Hematopoietic multipotent progenitor cell treated with erythropoietin and hydrocortisone succinate and interleukin-3 and kit ligand, for 8 days (in vitro differentiated cells): Measurements from ENCODE around the gene MAEA.
"Not testable (repeated sequence)": the region's sequence is repeated elsewhere in the genome, so short reads cannot be mapped to it uniquely, and the experiment has no call there.

Source experiments
- DNase-seq: peaks from one replicate; pipeline ENCODE4 v3.0.0-alpha.2; 2015

The MAEA gene

DNA sequence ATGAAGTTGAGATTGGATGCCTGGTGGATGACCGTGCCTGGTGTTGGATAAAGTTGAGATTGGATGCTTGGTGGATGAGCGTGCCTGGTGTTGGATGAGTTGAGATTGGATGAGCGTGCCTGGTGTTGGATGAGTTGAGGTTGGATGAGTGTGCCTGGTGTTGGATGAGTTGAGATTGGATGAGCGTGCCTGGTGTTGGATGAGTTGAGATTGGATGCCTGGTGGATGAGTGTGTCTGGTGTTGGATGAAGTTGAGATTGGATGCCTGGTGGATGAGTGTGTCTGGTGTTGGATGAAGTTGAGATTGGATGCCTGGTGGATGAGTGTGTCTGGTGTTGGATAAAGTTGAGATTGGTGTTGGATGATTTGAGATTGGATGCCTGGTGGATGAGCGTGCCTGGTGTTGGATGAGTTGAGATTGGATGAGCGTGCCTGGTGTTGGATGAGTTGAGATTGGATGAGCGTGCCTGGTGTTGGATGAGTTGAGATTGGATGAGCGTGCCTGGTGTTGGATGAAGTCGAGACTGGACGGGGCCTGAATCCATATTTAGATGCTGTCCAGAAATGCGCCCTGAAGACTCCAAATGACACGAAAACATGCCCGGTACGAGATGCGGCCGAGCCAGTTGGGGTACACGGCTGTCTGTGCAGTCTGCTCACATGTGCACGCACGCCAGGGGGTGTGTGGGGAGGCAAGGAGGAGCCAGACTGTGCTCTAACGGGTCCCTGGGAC, 34.9 kb downstream of the MAEA start:
- not testable (repeated sequence) for DNase-seq

DNA sequence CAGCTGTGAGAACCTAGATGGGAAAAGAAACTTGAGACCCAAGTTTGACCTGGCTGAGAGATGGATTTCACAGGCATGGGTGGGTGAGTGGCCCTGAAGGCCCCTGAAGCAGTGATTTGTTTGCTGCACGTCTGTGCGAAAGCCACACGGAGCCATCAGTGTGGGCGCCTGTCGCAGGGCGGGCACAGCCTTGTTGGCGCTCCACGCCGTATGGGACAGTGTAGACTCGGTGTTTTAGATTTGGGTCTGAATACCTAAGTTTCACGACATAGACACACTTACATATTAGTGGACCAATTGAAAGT, 35.4 kb downstream of the MAEA start:
- DNase-seq, result no peak

DNA sequence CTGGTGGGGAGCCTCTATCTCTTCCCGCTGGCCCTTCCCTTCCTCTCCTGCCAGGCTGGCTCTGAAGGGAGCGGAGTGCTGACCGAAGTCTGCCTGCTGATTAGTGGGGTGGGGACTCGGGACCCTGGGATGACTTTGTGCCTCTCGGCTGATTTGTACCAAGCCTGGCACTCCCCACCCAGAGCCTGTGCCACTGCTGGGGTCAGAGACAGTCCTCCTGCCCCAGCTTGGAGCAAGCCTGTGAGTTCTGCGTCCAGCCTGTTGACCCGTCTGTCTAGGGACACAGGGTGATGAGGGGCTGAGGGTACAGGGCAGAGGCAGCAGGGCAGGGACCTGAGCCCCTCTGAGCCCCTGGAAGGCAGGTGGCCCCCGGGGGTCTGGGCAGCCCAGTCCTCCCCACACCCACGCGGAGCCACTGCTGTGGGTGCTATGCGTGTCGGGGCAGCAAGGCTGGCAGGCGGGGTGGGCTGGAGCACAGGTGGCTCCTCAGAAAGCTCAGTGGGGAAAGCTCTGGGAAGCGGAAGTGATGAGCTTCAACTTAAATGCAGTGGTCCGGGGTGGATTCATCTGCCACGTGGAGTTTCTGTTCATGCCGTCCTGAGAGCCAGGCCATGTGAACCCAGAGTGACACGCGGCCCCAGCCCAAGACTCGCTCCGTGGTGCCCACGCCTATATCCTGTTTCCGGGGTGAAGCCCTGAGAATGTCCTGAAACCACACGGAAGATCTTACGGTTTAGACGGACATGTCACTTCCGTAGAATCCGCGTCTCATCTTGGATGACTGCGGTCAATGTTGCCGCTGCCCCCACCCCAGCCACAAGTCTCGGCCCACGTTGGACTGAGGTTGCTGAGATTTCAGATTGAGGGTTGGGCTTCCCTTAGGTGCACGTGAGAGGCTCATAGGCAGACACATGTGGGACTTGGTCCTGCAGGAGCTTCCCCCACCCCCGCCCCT, 36.3 kb downstream of the MAEA start:
- DNase-seq, result no peak

DNA sequence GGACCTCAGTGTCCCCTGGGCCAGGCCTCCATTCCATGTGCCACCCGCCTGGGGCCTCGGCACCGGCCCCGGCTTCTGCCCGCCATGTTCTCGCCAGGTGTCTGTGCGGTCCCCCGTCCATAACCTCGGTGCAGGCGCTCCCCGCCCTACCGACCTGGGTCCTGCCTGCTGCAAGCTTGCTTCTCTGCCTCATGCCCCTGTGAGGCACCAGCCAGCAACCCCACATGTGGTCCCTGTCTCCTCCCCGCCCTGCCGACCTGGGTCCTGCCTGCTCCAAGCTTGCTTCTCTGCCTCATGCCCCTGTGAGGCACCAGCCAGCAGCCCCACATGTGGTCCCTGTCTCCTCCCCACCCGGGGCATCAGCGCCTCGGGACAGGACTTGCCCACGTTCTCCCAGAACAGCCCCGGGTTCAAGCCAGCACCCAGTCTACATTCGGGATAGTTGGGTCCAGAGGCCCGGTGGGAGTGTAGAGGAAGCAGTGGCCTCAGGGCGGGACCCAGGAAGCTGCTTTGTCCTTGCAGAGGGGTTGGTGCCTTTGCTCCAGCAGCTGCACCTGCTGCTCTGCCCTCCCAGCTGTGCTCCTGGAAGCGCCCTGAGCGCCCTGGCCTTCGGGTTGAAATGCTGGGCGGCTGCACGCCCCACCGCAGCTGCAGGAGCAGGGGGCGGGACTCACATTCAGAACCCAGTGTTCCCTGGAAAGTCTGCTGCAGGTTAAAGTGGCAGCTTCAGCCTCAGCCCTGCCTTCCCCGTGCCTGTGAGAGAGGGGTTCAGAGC, 37.2 kb downstream of the MAEA start:
- no peak for DNase-seq

DNA sequence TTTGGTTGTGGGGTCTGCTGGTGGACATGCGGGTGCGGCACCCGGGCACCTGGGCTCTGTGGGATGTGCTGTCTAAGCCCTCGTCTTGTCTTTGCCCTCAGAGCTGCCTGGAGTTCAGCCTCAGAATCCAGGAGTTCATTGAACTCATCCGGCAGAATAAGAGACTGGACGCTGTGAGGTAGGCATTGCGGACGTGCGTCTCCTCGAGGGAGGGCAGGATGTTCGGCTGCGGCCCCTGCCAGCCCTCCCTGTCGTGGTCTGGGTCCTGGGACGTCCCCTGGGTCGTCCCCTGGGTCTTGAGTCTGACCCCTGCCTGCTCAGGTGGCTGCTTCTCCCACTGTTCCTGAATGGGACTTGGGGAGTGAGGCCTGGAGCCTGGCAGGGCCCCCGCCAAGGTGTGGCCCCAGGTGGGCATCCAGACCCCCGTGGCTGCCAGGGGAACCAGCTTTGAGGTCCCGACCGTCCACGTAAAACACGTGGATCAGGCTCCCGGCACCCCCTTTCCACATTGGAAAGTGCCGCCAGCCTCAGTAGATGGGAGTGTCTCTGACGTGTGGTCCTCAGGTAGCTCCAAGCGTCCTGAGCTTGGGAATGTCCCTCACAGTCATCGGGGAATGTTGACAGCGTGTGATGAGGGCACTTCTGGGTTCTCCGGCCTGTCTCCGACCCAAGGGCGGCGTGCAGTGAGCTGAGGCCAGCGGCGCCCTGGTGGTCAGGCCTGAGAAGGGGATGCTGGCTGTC, 38.0 kb downstream of the MAEA start:
- DNase-seq, result no peak

DNA sequence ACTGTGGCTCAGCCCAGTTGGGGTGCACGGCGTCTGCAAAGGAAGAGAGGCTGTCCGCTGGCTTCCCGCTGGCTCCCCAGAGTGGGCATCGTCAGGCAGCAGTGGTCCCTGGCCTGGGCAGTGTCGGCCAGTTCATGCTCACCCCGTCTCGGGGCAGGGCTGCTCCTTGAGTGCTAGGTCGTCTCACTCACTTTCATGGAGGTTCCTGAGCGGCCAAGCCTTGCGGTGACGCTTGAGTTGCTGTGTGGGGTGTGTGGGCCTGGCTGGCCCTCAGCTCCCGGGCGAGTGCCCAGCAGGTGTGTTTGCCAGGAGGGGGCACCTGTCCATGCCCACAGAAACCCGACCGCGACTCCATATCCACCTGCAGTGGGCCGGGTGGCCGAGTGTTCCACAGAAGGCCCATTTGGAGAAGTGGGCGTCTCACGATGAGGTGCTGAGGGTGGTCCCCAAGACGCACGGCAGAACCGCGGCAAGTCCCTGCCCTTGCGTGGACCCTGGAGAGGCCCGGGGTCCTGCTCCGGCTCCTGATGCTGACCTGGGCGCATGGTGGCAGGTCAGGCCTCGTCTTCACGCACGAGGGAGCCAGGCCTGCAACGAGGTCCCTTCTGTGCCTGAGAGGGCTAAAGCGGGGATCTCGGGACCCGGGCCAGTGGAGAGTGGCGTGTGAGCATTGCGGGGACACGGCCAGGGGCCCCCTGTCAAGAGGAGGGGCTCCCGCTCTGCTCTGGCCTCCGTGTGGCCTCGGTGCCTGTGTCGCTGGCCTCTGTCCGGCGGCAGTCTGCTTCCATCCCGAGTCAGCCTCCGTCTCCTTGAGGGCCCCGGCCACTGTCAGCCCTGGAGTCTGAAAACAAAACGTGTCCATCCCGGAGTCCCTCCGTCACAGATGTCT, 38.8 kb downstream of the MAEA start:
- no peak for DNase-seq

DNA sequence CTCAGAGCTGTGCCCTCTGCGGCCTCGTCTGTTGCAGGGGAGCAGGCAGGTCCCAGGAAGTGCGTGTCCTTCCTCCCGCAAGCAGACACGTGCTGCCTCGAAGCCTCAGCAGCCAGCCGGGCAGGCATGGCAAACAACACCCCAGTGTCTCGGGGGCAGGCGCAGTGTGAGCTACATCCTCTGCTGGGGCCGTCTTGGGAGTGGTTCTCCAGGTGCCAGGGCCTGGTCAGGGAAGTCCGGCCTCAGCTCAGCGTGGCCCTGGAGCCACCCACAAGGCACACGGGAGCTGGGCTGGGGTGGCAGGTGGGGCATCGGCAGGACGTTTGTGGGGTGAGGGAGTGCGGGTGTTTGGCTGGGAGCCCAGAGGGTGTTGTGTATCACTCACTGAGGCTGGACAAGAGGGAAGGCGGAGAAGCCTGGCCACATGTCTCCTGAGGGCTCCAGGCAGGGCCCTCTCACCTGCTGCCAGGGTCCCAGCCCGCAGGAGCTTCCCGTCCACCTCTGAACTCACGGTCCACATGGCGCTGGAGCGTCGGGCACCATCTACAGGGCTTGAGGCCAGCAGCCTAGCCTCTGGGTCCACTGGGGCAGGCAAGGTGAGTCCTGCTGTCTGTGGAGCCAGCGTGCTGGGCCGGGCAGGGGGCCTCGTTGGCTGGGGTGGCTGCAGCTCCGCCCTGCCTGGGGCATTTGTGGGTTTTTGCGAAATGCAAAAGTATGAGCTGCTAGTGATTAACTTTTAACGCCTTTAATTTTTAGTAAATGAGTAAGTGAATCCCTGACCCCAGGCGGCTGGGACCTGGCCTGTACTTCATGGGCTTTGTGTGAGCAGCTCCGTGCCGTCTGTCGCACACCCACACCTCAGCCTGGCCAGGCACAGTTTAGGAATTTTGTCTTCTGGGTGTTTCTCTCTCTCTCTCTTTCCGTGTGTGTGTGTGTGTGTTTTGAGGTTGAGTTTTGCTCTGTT, 40.0 kb downstream of the MAEA start:
- no peak for DNase-seq

DNA sequence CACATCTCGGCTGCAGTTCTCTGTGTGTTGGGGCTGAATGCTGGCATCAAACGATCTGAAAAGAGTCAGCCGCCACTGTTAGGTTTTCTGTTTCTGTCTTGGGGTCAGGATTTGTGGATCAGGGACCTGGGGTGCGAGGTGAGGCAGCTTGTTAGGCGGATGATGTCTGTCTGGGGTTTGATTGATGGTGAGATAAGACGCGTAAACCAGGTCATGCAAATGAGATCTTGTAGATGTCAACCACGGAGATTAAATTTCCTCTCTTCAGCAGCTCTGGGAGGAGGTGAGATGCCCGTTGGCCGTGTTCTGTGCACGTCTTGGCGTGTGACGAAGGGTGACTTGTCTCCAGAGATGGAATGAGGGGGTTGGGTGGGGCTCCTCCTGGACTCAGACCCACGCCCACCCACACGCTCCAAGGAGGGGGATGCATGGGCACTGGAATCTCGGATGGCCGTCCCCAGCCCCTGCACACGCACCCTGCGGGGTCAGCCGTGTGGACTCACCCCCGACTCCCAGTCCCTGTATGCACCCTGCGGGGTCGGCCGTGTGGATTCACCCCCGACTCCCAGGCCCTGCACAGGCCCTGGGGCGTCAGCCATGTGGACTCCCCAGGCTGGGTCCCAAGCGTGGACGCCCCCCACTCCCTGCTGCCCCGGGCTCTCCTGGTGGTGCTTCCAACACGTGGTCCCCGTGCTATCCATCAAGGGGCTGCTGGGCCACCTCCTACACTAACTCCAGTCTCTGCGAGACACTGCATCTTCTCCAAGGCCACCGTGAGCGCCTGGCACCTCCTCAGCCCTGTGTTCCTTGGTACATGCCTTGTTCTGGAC, 41.3 kb downstream of the MAEA start:
- no peak for DNase-seq

DNA sequence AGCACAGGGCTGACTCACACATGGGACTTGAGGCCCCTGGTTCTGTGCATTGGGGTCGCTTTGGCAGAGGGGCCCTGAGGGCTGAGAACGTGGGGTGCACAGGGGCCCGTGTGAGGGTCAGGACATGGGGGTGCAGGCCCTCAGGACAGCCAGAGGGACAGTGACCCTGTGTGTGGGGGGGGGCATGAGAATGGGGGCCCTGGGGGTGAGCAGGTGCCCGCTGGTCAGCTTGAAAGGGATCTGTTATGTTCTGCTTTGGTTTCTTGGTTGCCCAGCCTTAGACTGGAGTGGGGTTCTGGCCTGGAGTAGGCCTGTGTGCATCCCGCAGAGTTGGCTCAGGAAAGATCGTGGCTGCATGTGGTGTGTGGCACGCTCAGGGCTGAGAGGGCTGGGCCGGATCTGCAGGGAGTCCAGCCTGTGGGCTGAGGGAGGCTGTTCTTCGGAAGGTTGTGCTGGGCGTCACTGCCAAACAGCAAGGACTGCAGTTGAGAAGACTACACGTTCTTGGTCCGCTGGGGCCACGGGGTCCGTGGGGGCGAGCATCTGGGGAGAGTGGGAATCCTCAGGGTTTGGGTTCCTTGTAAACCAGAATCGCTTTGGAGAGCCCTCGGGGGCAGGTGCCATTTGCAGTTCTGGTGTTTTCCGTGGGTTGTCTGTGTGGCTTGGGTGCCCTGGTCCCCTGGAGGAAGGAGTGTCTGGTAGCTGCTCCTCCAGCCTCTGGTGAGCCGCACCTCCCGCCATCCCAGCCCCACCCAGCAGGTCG, 42.1 kb downstream of the MAEA start:
- DNase-seq, result no peak

DNA sequence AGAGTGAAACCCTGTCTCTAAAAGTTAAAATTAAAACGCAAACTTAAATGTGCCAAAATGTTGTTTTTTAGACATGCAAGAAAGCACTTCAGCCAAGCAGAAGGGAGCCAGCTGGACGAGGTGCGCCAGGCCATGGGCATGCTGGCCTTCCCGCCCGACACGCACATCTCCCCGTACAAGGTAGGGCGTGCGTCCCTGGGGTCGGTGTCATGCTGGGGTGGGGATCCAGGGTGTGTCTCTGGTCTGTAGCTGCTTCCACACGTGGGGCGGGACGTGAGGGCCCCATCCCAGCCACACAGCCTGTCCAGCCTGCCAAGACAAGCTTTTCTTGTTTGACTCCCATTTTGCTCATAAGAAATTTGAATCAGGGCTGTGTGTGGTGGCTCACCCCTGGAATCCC, 43.0 kb downstream of the MAEA start:
- DNase-seq, result no peak

DNA sequence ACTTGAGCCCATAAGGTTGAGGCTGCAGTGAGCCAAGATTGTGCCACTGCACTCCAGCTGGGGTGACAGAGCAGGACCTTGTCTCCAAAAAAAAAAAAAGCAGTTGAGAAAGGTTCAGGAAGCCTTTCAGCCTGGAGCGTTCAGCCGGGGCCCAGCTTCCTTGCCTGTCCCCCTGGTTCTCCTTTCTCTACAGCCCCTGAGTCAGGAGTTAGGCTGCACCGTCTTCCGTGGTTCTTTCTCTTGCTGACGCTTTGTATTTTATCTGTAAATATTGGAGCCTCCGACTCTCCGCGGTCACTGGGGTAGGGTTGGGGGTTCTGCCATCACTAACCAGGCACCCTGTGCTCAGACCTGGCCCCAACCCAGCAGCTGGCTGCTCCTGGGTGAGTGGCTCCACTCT, 43.6 kb downstream of the MAEA start:
- DNase-seq, result no peak

DNA sequence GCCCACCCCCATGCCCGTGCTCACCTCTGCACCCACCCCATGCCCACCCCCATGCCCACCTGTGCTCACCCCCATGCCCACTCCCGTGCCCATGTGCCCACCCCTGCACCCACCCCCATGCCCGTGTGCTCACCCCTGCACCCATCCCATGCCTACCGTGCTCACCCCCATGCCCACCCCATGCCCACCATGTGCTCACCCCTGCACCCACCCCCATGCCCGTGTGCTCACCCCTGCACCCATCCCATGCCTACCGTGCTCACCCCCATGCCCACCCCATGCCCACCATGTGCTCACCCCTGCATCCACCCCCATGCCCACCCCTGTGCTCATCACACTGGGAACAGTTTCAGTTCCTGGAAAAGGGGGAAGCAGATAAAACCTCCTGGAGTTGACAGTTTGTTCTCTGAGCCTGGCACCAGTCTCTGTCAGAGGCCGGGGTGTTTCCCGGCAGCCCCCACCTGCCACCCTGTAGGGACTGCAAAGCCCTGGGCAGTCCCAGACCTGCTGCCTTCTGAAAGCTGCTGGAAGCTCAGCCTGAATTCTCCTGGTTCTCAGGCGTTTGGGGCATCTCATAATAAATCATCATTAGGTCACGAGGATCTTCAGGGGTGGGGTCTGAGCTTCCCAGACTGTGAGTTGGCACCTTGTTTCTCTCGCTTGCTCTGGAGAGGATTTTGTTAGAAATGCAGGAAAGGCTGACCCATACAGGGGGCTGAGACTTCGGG, 44.3 kb downstream of the MAEA start:
- DNase-seq, result not testable (repeated sequence)

DNA sequence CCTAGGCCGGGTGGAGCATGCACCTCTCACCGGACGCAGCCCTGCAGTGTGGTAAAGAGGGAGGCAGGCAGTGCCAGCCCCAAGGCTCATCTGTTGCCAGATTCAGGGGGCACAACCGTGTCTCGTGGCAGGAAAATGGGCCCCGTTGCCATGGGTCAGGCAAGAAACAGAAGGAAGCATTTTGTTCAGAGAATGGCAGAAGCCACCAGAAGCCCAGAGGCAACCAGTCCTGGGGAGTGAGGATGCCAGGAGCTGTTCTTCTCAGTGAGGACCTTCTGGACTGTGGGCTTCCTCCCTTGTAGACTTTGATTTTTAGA, 44.8 kb downstream of the MAEA start:
- no peak for DNase-seq

DNA sequence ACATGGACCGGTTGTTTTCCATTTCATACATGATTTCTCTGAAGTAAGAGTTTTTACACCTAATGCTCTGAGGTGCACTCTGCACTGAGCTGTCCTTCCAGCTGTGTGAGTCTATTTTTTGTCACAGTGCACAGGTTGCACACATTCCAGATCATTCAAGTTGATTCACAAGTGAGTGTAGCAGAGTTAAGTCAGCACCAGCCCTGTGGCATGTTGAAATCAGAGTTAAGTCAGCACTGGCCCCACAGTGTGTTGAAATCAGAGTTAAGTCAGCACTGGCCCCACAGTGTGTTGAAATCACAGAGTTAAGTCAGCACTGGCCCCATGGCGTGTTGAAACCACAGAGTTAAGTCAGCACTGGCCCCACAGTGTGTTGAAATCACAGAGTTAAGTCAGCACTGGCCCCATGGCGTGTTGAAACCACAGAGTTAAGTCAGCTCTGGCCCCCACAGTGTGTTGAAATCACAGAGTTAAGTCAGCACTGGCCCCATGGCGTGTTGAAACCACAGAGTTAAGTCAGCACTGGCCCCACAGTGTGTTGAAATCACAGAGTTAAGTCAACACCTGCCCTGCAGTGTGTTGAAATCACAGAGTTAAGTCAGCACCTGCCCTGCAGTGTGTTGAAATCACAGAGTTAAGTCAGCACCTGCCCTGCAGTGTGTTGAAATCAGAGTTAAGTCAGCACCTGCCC, 45.6 kb downstream of the MAEA start:
- not testable (repeated sequence) for DNase-seq

DNA sequence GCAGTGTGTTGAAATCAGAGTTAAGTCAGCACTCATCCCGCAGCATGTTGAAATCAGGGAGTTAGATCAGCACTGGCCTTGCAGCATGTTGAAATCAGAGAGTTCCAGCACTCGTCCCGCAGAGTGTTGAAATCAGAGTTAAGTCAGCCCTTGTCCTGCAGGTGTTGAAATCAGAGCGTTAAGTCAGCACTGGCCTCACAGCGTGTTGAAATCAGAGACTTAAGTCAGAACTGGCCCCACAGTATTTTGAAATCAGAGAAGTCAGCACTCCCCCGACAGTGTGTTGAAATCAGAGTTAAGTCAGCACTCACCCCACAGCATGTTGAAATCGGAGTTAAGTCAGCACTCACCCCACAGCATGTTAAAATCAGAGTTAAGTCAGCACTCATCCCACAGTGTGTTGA, 46.4 kb downstream of the MAEA start:
- DNase-seq, result no peak

DNA sequence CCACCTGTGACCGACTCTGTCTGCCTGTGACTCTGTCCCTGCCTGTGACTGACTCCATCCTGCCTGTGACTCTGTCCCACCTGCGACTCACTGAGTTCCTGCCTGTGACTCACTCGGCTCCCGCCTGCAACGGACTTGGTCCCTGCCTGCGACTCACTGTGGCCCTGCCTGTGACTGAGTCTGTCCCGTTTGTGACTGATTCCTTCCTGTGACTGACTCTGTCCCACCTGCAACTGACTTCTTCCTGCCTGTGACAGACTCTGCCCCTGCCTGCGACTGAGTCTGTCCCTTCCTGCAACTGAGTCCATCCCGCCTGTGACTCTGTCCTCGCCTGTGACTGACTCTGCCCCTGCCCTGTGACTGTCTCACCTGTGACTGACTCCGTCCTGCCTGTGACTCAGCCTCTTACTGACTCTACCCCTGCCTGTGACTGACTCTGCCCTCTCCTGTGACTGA, 47.7 kb downstream of the MAEA start:
- no peak for DNase-seq

DNA sequence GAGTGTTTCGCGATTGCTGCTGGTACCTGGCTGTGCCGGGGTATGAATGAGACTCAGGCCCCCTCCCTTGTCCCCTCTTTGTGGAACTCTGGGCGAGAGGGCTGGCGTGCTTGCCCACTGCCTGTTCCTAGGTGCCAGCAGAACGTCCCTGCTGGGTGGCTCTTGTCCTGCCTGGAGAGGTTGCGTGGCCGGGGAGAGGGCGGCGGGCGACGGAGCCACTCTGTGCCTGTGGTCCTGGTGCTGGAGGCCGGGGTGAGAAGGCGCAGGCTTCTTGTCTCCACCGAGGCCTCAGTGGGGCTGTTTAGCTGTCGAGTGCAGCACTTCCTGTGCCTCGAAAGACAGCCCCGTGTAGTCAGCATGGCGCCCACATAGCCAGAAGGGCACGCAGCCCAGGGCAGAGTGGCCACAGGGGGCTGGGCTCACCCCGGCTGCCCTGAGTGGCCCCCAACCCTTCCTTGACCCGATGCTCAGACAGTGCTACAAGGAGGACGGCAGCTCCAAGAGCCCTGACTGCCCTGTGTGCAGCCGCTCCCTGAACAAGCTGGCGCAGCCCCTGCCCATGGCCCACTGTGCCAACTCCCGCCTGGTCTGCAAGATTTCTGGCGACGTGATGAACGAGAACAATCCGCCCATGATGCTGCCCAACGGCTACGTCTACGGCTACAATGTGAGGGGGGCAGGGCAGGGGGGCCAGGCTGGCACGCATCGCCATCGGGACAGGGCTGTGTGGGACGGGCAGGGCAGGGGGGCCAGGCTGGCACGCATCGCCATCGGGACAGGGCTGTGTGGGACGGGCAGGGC, 48.5 kb downstream of the MAEA start:
- no peak for DNase-seq
